Fibroblast of villous mesenchyme (primary cell): ENCODE results near the gene OSBPL8. TPM values are rescaled to one million over a fixed set of nuclear protein-coding genes. Genes with fewer than 3 reads are reported as not detected.

Experiments used
- DNase-seq: peaks from one replicate; pipeline ENCODE4 v3.0.0-alpha.2; 2010; ENCODE audit warnings: low read depth
- H3K4me3 ChIP-seq: 2 replicates; pipeline ENCODE4 v1.5.1; 2011; ENCODE audit warnings: low read depth, mild to moderate bottlenecking, low read length
- CTCF ChIP-seq: IDR thresholded peaks from 2 replicates; pipeline ENCODE4 v1.5.1; 2012; ENCODE audit warnings: low read depth, mild to moderate bottlenecking, low read length; ENCODE audit not compliant: insufficient read depth
- total RNA-seq: library from RNA; depleted of rRNA; stranded (reverse); fragments of >200 nt; gene quantifications from 2 replicates; pipeline ENCODE4 v1.2.3, GENCODE V29; 2012

Gene OSBPL8
- total RNA-seq, 1 donor: 135 TPM

- H3K4me3 ChIP-seq: no peak overlapping the region
- DNase-seq: no peak
- no peak for TF ChIP-seq CTCF
Measured at GRCh38 chr12:76420222-76420621, 139.3 kb downstream of the OSBPL8 start.

- DNase-seq: no peak
- no peak overlapping the region for H3K4me3 ChIP-seq
- TF ChIP-seq CTCF: no peak
Measured at GRCh38 chr12:76417116-76417515, 142.5 kb downstream of the OSBPL8 start.

- no peak overlapping the region for H3K4me3 ChIP-seq
- DNase-seq: no peak
- no peak for TF ChIP-seq CTCF
Measured at GRCh38 chr12:76413121-76413520, 146.4 kb downstream of the OSBPL8 start.

- no peak for DNase-seq
- H3K4me3 ChIP-seq: no peak overlapping the region
- TF ChIP-seq CTCF: no peak
Measured at GRCh38 chr12:76410781-76411180, 148.8 kb downstream of the OSBPL8 start.

GRCh38 chr12:76410371-76410770 lies 149.2 kb downstream of the OSBPL8 start:
- H3K4me3 ChIP-seq: no peak overlapping the region
- TF ChIP-seq CTCF: no peak
- DNase-seq: no peak

GRCh38 chr12:76409074-76409473 lies 150.5 kb downstream of the OSBPL8 start:
- DNase-seq: no peak
- H3K4me3 ChIP-seq: no peak overlapping the region
- TF ChIP-seq CTCF: no peak

GRCh38 chr12:76407710-76408109 lies 151.9 kb downstream of the OSBPL8 start:
- TF ChIP-seq CTCF: no peak
- no peak for DNase-seq
- no peak overlapping the region for H3K4me3 ChIP-seq
